NCI-H128 (cell line): Measurements from ENCODE around the gene MAN2B1.
"Not testable (repeated sequence)": the region's sequence is repeated elsewhere in the genome, so short reads cannot be mapped to it uniquely, and the experiment has no call there.

Experiments used
- DNase-seq: peaks from one replicate; lab custom pipeline; 2025; ENCODE audit not compliant: unreplicated experiment; lab: John Stamatoyannopoulos, UW

MAN2B1 gene

DNA sequence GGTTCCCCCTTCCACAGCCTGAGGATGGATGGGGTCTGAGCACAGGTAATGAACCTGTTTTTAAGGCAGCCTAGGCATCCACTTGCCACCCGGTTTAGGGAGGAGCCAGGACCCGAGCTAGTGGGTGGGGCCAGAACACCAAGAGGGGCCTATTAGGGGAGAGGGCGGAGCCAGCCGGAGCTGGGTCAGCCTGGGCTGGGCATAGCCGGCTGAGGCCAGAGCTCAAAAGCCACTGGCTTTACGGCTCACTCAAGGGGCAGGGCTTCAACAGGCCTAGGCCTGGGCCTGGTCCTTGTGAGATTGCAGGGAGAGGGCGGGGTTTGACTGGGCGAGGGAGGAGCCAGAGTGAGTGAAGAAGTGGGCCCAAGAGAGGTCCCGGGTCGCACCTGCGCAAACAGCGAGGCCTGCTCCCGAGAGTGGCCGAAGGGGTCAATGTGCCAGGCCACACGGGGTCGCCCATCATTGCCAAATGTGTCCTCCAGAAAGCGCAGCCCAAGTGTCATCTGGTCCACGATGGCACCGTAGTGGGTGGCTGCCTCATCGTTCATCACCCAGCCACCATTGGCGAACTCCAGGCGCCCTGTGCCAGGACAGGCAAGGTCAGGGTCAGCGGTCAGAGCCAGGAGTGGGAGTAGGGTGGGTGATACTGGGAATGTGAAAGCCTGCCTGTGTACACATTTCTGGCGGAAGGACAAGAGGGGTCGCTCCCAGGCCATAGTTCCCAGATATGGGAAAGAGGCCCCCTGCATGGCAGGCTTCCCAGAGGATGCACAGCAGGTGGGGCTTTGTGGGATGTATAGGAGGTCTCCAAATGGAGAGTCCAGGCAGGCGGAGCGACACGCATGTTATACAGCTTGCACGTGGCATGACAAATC lies 1.9 kb downstream of the MAN2B1 start:
- no peak for DNase-seq

DNA sequence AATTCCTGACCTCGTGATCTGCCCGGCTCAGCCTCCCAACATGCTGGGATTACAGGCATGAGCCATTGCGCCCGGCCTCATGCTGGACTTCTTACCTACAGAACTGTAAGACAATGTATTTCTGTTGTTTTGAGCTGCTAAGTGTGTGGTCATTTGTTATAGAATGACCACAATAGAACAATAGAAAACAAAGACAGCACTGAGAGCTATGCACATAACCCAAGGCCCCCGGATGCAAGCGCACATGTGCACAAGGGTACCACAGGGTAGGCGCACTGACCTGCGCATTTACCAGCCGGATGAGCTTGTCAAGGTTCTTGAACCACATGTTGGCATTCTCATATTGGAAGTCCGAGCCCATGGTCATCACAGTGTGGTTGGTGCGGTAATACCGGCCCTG lies 5.6 kb downstream of the MAN2B1 start:
- DNase-seq: no peak

DNA sequence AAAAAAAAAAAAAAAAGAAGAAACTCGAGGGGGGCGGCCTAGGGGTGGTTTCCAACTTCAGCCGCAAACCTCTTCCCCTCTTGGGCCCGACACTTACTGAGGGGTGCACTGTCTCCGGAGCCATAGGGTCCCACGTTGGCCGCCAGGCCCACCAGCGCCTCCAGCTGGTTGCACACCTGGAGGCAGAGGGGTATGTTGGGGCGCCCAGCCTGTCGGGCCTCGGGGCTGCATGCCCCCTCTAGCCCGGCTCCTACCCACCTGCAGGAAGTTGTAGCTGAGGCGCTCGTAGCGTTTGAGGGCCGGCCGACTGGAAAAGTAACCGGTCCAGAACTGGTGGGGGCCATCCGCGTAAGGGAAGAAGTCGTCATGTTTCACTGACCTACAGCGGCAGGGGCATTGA lies 8.6 kb downstream of the MAN2B1 start:
- no peak for DNase-seq

DNA sequence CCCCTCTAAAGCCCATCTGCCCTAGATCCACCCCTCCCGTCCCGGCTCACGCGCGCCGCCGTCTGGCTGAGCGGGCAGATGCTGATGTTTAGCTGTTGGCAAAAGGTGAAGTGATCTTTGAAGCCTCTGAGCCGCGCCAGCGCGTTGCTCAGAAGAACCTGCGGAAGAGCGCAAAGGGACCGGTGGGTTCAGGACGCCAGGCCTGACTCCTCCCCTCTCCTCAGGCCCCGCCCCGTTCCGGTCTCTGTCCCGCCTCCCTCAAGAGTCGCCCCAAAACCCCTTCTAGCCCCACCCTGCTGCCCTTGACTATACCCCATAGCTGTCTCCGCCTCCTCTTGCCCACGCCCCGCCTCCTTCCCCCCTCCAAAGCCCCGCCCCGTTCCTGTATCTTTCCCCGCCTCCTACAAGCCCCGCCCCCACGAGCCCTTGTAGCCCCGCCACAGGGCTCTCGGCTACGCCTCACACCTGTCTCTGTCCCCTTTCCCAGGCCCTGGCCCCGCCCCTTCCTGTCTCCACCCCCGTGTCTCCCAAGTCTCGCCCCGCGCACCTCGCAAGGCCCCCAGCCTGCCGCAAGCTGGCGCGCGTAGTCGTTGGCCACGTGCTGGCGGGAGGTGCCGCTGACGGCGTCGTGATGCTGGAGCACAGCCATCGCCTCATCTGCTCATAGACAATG lies 9.5 kb downstream of the MAN2B1 start:
- DNase-seq: no peak

DNA sequence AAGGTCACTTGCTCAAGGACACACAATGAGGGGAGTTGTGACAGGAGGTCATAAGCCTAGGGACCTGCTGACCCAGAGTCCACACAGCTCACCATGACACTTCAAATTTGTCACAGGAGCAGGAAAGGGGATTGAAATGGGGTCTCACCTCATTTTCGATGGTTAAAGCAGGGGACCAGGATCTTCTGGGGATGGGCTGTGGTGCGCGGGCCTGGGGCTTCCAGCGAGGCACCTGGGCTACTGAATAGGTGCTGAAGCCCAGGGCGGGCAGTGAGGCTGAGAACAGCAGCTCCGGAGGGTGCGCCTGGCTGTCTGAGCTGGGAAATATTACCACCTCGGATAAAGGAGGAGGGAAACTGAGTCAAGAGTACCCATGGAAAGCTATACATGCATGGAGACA lies 11.0 kb downstream of the MAN2B1 start:
- DNase-seq: no peak

DNA sequence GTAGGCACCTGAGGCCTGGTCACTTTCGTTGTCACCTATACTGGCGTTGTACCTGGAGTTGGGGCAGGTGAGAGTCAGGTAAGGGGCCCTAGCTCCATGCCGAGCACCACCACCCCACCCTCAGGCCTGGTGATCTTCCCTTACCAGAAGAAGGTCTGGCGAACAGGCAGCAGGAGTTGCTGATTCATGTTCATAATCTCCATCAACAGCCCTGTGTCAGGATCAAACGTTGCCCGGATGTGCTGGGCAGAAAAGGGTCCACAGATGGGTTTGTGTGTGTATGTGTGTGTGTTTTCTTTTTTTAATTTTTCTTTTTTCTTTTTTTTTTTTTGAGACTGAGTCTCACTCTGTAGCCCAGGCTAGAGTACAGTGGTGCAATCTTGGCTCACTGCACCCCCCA lies 14.3 kb downstream of the MAN2B1 start:
- DNase-seq: no peak

DNA sequence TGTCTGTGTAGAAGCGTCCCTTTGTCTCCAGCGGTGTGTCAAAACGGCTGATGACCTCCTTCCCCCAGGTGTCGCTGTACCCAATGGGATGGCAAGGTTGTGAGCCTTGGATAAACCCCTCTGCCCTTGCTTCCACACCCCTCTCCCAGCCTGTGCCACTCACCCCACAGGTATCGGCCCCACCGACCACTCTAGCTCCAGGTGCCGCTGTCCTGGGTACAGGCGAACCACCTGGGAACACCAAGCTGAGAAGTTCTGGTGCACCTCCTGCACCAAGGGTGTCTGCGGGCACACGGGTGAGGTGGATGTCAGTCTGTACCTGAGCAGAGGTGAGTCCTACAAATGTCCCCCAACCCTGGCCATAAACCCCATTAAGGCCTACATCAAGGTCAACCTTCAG lies 16.6 kb downstream of the MAN2B1 start:
- DNase-seq: no peak

DNA sequence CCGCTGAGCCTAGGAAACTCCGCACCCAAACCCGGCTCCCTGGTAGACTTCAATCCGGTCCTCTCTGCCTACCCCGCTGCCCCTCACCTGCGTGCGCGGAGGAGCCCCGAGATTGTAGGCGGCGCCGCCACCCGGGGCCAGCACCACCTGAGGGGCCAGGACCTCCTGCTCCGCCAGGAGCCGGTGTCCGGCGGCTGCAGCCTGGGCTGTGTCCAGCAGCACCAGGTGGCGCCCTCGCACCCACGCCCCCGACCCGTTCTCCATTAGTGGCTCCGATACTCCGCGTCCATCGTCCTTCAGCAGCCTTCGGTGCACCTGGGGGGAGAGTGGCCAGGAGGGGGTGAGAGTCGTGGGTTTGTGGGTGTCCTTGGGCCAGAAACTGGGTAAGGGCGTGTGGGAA lies 18.5 kb downstream of the MAN2B1 start:
- no peak for DNase-seq

DNA sequence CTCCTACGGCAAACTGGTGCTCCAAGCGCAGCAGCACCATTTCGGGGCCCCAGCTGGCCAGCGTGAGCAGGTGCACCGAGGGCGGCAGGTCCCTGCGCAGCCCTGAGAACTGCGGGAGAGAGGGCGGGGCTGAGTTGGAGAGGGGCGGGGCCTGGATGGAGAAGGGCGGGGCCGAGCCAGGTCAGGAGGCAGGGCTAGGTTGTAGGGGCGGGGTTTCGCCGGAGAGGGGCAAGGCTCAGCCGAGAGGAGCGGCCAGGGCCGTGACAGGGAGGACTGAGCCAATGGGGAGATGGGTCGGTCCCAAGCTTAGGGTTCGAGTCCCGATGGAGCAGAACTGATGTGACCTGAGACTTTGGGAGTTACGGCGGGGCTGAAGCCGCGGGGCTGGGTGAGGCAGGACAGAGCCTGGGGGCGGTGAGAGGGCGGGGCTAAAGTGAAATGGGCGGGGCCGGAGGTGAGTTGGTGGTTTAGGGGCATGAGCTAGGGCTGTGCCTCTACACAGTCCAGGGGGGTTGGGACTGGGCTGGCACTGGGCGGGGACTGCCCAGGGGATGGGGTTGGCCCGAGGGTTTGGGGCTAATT lies 19.0 kb downstream of the MAN2B1 start:
- DNase-seq: no peak

DNA sequence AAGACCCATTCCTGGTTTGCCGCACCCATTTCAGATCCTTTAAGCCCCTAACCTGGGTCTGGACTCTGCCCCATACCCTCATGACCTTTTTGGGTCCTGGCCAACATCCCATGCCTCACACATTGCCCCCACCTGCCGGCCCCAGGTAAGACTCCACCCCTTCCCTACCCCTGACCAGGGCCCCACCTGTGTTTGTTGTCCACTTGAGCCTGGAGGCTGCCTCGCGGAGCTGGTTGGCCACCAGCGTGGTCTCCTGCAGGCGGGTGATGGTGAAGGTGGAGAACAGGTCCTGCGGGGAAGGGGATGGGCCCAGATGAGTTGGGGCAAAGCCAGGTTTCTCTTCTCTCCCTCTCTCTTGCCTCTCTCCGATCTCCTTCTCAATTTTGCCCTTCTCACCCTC lies 19.5 kb downstream of the MAN2B1 start:
- DNase-seq: no peak

DNA sequence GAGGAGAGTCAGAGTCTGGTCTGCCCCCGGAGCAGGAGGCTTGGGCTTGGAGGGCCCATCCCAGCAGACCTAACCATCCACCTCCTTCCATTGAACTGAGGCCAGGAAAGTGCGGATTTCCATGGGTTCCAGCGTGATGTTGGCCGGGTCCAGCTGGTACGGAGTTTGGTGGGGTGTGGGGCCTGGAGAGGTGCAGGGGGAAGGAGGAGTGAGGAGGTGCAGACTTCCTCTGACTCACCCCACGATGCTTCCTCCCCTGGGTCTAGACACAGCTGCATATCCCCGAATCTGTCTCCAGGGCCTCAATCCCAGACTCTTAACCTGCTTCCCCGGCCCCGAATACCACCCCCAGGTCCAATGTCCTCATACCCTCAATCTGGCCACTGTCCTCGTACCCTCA lies 20.0 kb downstream of the MAN2B1 start:
- DNase-seq: no peak

DNA sequence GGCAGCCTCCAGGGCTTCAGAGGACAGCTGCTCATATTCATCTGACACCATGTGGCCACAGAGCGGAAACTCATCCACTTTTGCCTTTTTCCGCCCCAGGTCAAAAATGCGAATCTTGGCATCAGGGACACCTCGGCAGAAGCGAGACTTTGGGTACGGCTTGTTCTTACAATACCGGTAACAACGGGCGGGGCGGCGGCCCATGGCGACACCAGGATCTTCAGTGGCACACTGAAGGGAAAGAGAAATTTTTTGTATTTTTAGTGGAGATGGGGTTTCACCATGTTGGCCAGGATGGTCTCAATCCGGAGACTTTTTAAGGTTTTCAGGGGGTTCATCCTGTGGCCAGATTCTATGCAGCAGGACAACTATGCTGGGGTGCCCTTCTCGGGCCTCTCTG lies 22.8 kb downstream of the MAN2B1 start:
- DNase-seq: not testable (repeated sequence)

DNA sequence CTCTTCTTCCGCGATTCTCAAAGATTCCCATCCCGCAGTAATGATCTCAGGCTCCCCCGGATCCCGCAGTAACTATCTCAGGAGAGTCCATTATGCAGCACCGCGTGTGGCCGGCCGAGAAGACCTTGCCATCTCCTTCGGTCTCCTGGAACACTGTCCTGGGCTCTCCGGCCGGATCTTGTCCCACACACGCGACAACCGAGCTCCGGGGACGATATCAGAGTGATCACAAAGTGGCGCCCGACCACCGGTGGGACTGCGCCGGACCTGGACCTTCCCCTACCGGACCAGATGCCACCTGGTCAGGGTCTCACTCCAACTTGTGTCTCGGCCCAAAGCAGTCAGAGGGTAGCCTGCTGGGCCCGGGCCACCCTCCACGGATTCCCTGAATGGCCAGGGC lies 24.0 kb downstream of the MAN2B1 start:
- DNase-seq: no peak

DNA sequence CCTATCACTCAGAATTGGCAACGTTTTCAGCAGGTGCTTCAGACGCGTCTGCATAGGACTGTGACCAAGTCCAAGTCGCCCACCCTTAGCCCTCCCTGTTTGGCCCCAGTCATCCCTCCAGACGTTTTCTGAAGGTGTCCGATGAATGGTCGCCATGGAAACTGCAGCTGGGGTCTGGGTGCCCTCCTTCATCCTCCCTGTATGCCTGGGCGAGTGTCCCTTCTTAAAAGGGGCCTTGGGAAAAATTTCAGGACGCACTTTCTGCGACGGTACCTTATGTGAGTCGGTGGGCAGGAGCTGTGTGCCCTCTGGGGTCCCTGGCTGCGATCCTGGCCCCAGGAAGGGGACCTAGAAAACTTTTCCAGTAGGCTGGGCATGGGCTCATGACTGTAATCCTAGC lies 25.1 kb downstream of the MAN2B1 start:
- DNase-seq: no peak

DNA sequence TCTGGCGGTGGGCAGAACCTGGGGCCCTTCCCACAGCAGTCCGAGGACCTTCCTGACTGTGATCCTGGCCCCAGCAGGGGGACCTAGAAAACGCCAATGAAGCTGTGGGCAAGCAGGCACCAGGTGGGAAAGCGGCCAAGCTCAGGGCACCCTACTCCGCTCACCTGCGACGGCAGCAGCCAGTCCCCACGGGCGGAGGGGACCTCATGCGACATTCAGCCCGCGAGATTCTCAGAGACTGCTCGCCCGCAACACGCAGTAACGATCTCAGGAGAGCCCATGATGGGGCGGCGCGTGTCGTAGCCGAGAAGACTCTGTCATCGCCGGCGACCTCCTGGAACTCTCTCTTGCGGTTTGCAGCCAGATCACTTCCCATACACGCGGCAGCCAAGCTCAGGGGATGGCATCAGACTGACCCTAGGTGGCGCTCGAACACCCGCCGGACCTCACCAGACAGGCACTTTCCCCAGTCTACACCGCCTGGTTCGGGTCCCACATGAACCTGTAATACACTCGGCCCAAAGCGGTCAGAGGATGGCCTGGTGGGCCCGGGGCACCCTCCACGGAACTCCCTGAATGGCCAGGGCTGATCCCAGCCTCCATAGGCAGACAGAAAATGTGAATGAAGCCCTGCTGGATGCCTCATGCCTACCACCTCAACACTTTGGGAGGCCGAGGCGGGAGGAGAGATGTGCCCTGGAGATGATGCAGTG lies 26.5 kb downstream of the MAN2B1 start:
- peak; percentile 76 for DNase-seq

DNA sequence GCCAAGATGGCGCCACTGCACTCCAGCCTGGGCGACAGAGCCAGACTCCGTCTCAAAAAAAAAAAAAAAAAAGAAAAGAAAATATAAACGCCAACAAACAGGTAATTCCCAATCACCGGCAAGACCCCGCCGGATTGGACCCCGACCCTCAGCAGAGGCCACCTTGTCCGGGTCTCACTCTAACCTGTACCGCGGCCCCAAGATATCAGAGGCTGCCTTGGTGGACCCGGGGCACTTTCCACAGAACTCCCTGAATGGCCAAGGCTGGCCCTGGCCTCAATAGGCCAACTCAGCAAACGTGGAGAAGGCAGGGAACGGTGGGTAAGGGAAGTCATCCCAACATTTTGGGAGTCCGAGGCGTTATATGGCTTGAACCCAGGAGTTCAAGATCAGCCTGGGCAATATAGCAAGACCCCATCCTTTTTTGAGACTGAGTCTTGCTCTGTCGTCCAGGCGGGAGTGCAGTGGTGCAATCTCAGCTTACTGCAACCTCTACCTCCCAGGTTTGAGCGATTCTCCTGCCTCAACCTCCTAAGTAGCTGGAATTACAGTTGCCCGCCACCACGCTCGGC lies 27.8 kb downstream of the MAN2B1 start:
- no peak for DNase-seq

DNA sequence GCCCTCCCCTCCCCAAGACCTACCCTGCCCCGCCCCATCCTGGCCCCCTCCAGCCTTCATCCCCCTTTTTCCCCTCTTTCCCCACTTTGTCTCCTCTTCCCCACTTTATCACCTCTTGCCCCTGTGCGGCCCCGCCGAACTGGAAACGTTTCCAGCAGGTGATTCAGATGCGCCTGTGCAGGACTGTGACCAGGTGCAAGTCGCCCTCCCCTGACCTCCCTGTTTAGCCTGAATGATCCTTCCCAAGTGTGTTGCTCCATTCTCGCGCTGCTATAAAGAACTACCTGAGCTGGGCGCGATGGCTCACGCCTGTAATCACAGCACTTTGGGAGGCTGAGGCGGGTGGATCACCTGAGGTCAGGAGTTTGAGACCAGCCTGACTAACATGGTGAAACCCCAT lies 29.9 kb downstream of the MAN2B1 start:
- DNase-seq: no peak

DNA sequence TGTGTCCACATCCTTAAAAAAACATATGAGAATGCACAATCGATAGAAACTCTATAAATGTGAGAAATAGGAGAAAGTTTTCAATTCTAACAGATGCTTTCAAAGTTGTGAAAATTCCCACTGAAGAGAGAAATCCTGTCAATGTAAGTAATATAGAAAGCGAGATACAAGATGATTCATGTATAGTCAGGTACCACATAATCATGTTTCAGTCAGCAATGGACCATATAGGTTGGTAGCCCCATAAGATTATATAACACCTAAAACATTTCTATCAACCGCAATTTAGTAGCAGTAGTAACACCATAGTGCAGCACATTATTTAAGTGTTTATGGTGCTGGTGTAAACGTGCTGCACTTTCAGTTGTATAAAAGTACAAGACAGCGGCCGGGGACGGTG lies 37.3 kb downstream of the MAN2B1 start:
- DNase-seq: no peak

DNA sequence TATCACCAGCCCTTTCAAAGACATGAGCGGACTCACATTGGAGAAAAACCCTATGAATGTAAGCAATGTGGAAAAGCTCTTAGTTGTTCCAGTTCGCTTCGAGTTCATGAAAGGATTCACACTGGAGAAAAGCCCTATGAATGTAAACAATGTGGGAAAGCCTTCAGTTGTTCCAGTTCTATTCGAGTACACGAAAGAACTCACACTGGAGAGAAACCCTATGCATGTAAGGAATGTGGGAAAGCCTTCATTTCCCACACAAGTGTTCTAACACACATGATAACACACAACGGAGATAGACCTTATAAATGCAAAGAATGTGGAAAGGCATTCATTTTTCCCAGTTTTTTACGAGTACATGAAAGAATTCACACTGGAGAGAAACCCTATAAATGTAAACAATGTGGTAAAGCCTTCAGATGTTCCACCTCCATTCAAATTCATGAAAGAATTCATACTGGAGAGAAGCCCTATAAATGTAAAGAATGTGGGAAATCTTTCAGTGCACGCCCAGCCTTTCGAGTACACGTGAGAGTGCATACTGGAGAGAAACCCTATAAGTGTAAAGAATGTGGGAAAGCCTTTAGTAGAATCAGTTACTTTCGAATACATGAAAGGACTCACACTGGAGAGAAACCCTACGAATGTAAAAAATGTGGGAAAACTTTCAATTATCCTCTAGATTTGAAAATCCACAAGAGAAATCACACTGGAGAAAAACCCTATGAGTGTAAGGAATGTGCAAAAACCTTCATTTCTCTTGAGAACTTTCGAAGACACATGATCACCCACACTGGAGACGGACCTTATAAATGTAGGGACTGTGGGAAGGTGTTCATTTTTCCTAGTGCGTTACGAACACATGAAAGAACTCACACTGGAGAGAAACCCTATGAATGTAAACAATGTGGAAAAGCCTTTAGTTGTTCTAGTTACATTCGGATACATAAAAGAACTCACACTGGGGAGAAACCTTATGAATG lies 38.2 kb downstream of the MAN2B1 start:
- no peak for DNase-seq

DNA sequence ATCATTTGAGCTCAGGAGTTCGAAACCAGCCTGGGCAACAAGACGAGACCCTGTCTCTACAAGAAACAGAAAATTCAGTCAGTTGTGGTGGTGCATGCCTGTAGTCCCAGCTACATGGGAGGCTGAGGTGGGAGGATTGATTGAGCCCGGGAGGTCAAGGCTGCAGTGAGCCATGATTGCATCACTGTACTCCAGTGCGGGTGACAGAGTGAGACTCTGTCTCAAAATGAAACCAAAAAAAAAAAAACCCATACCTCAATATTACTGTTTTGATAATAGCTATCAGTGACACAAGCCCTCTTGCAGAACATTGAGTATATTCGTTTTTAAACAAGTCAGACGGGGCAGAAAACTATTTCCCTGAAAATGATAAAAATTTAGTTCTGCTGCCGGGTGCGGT lies 39.6 kb downstream of the MAN2B1 start:
- no peak for DNase-seq
